Mammary epithelial cell (primary cell): ENCODE data around the gene PRPSAP1.

Source experiments
- CTCF ChIP-seq, 2 donors: IDR thresholded peaks in 1 of 2; conservative IDR thresholded peaks in 1 of 2; 2 replicates each; pipeline ENCODE4 v1.5.1; 2011 to 2012; ENCODE audit warnings: inconsistent platforms in 2 of 2, low read length in 2 of 2, mild to moderate bottlenecking in 2 of 2, control low read depth in 1 of 2, low read depth in 1 of 2; ENCODE audit not compliant: insufficient read depth in 1 of 2; ENCODE audit errors: extremely low read depth in 1 of 2
- EZH2 ChIP-seq: IDR thresholded peaks from 2 replicates; pipeline ENCODE4 v1.6.1; 2012; ENCODE audit warnings: low read length, inconsistent platforms, borderline replicate concordance

GRCh38 chr17:76353599-76354316 is at the start of gene PRPSAP1:
- TF ChIP-seq CTCF (conservative IDR thresholded peaks at IDR 0.05 in 1 of 2, IDR thresholded peaks at IDR 0.05 in 1 of 2; ENCODE audit: extremely low read depth in 1 of 2, insufficient read depth in 1 of 2, low read depth in 1 of 2, low read length in 2 of 2) (peak; percentile 5 to 63), EZH2 (no peak)
